ENCODE data around the gene FGD4.

Gene FGD4

GRCh38 chr12:32457251-32458025 is 58.1 kb downstream of the FGD4 start:
- DNase-seq = peak; percentile 17

GRCh38 chr12:32460638-32461037 is 61.3 kb downstream of the FGD4 start:
- no peak for DNase-seq

- DNase-seq = no peak
Measured at GRCh38 chr12:32462908-32463307, 63.5 kb downstream of the FGD4 start.

GRCh38 chr12:32466187-32466586 is 66.8 kb downstream of the FGD4 start:
- DNase-seq = no peak

- no peak for DNase-seq
Measured at GRCh38 chr12:32466986-32467711, 67.8 kb downstream of the FGD4 start.

- DNase-seq = no peak
Measured at GRCh38 chr12:32467959-32468863, 68.9 kb downstream of the FGD4 start.

- no peak for DNase-seq
Measured at GRCh38 chr12:32470936-32471470, 71.6 kb downstream of the FGD4 start.

GRCh38 chr12:32471591-32472001 is 72.2 kb downstream of the FGD4 start:
- DNase-seq = no peak

- DNase-seq = no peak
Measured at GRCh38 chr12:32475724-32476123, 76.4 kb downstream of the FGD4 start.

GRCh38 chr12:32476446-32476845 is 77.1 kb downstream of the FGD4 start:
- DNase-seq = no peak

- DNase-seq = no peak
Measured at GRCh38 chr12:32477714-32478113, 78.4 kb downstream of the FGD4 start.

GRCh38 chr12:32478166-32478565 is 78.8 kb downstream of the FGD4 start:
- no peak for DNase-seq

GRCh38 chr12:32478858-32479725 is 79.7 kb downstream of the FGD4 start:
- no peak for DNase-seq

- no peak for DNase-seq
Measured at GRCh38 chr12:32482226-32482625, 82.9 kb downstream of the FGD4 start.

GRCh38 chr12:32483499-32483898 is 84.1 kb downstream of the FGD4 start:
- DNase-seq = no peak

- DNase-seq = no peak
Measured at GRCh38 chr12:32483993-32484392, 84.6 kb downstream of the FGD4 start.

- no peak for DNase-seq
Measured at GRCh38 chr12:32486158-32486557, 86.8 kb downstream of the FGD4 start.

- no peak for DNase-seq
Measured at GRCh38 chr12:32488132-32488531, 88.8 kb downstream of the FGD4 start.

- DNase-seq = no peak
Measured at GRCh38 chr12:32489070-32489469, 89.7 kb downstream of the FGD4 start.

- no peak for DNase-seq
Measured at GRCh38 chr12:32490801-32491200, 91.4 kb downstream of the FGD4 start.

- no peak for DNase-seq
Measured at GRCh38 chr12:32493282-32493681, 93.9 kb downstream of the FGD4 start.

- DNase-seq = no peak
Measured at GRCh38 chr12:32494656-32495055, 95.3 kb downstream of the FGD4 start.

Data from fibroblast of skin of scalp (primary cell).